ENCODE measurements around the gene ZSCAN21. TPM values are rescaled to one million over a fixed set of nuclear protein-coding genes. Genes with fewer than 3 reads are reported as not detected.
A peak's percentile ranks its signal among the peaks of the same experiment; 100 is the strongest.

ZSCAN21 gene
- total and polyA plus RNA-seq, 10 of the 15 experiments (the other 5 are each of a cell fraction or from before 2014, with no cell fraction given), result 1.9 to 9.6 (median 7.1) TPM

DNA sequence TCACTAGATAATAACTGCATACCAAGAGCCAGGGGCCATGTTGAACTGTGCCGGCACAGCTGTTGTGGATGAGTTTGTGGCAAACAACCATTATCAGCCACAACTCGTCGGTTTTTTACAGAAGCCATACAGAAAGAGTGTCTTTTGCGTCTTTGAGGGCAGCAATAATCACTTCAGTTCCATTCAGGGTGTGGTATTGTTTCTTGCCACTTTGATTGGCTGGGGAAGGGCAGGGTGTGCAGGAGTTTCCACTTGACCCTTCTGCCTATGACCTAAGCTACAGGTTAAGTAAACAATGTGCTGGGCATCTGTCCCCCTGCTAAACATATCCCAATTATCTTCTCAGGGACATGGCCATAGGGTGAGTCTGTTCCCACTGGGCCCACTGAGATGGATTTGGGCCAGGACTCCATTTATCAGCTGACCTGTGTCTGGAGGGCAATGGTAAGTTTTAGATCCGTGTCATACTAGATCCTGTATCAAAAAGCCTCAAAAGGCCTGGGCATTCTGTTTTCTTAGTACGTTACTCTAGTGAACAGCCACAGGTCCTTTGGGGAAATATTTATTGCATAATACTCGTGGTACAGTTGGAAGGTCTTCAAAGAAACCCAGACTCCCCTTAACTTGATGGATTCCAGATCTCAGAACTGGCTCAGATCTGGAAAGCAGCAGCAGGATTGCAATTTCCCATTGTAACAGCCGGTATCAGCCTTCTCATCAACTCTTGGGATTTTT, 16.0 kb downstream of the ZSCAN21 start:
- Histone ChIP-seq H3K79me2 (ENCODE audit: control insufficient read depth, insufficient read depth, low read length) (no peaks in the 10 kb centered on the region), H3K4me1 (ENCODE audit: control insufficient read depth, insufficient read depth, low read length) (no peaks in the 10 kb centered on the region), H3K27me3 (replicated peaks in 1 of 2; ENCODE audit: control insufficient read depth in 2 of 2, insufficient read depth in 2 of 2, low read length in 1 of 2) (no peaks in the 10 kb centered on the region), H3K4me2 (ENCODE audit: control insufficient read depth, insufficient read depth) (no peak overlapping the region), H3K9ac (ENCODE audit: control insufficient read depth, insufficient read depth, low read length) (no peak overlapping the region), H3K36me3 (ENCODE audit: control insufficient read depth in 2 of 2, insufficient read depth in 2 of 2, low read length in 1 of 2) (peaks cover 6 to 19% of the 10 kb centered on the region in 2 experiments), H3K27ac (ENCODE audit: control insufficient read depth, insufficient read depth) (no peak overlapping the region), H3K9me3 (replicated peaks; ENCODE audit: control insufficient read depth, insufficient read depth, low read length) (peaks cover 4% of the 10 kb centered on the region; the same call in 2 of the 3 replicates), H3K4me3 (no peak overlapping the region), H2AFZ (ENCODE audit: control insufficient read depth, low read depth, low read length) (no peak overlapping the region), H4K20me1 (ENCODE audit: control insufficient read depth, insufficient read depth) (no peaks in the 10 kb centered on the region)
- ChIA-PET SMC1A (ENCODE audit: uncharacterized antibody, unreplicated experiment) (interaction anchor here (0.6 kb wide), 1 partner anchor 12 kb away, joined by 3 read pairs; no protein-coding TSS in a partner anchor), CTCF (no interaction called here), POLR2A (no interaction called here), RAD21 (ENCODE audit: unreplicated experiment) (no interaction called here)
- DNase-seq (ENCODE audit: low read depth, low spot score) (no peak), FAIRE-seq (no peak), ATAC-seq (no peak)
- intact Hi-C loops (cut with micrococcal nuclease; ENCODE audit: unreplicated experiment) (no loop called here), in situ Hi-C loops (cut with MboI) (no loop called here)
- no TSS peak for BruUV-seq (replicated peaks)
- WGBS (ENCODE audit: insufficient coverage, insufficient replicate concordance, low lambda C conversion rate, missing lambda C conversion rate), result 91% methylated on average over 8 of the region's 8 CpGs
- TF ChIP-seq YBX1 (IDR thresholded peaks at IDR 0.05) (no peak), CHD4 (IDR thresholded peaks at IDR 0.05) (no peak), PML (IDR thresholded peaks at IDR 0.05; ENCODE audit: low read length) (0 out of 2 replicates have a peak, but pooled peaks have one; percentile 26), BMI1 (IDR thresholded peaks at IDR 0.05; ENCODE audit: borderline replicate concordance) (no peak), ZNF274 (IDR thresholded peaks at IDR 0.05; ENCODE audit: insufficient read depth, insufficient read length) (no peak), MAX (IDR thresholded peaks at IDR 0.05; ENCODE audit: low read depth, low read length) (no peak), POLR2A (IDR thresholded peaks at IDR 0.05; ENCODE audit: low read depth, low read length) (peak; percentile 15; the same call in 1 of the 2 replicates)
- TF ChIP-seq, protein P1, sequence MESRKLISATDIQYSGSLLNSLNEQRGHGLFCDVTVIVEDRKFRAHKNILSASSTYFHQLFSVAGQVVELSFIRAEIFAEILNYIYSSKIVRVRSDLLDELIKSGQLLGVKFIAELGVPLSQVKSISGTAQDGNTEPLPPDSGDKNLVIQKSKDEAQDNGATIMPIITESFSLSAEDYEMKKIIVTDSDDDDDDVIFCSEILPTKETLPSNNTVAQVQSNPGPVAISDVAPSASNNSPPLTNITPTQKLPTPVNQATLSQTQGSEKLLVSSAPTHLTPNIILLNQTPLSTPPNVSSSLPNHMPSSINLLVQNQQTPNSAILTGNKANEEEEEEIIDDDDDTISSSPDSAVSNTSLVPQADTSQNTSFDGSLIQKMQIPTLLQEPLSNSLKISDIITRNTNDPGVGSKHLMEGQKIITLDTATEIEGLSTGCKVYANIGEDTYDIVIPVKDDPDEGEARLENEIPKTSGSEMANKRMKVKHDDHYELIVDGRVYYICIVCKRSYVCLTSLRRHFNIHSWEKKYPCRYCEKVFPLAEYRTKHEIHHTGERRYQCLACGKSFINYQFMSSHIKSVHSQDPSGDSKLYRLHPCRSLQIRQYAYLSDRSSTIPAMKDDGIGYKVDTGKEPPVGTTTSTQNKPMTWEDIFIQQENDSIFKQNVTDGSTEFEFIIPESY (IDR thresholded peaks at IDR 0.05), result no peak

All from GM12878 (cell line).